Natural killer cell (primary cell): ENCODE measurements around the gene CCNJL. TPM values are rescaled to one million over a fixed set of nuclear protein-coding genes. Genes with fewer than 3 reads are reported as not detected.

Source experiments
- ATAC-seq, 3 donors: fragments of 150-1000 bp in 2 of 3; fragments of 200-7000 bp in 1 of 3; cut with Tn5 transposase; 1 replicate in 1 of 3; 2 replicates in 2 of 3; pipeline ENCODE4 v1.10.0; 2021; ENCODE audit warnings: mild to moderate bottlenecking in 2 of 3, moderate library complexity in 2 of 3
- DNase-seq, 2 donors: peaks; one replicate each; pipeline versions ENCODE4 v3.0.0 to v3.0.0-alpha.2; 2013 to 2021; ENCODE audit warnings: mixed read lengths in 1 of 2
- H3K27ac ChIP-seq: one replicate; pipeline ENCODE4 v1.5.1; 2013; ENCODE audit warnings: mild to moderate bottlenecking, low read length
- H3K27me3 ChIP-seq: one replicate; pipeline ENCODE4 v1.6.1; 2013; ENCODE audit warnings: low read length; ENCODE audit not compliant: control insufficient read depth, insufficient read depth
- H3K36me3 ChIP-seq: one replicate; pipeline ENCODE4 v1.6.1; 2013; ENCODE audit warnings: low read length; ENCODE audit not compliant: control insufficient read depth, insufficient read depth
- H3K4me1 ChIP-seq: one replicate; pipeline ENCODE4 v1.6.1; 2013; ENCODE audit warnings: low read length; ENCODE audit not compliant: control insufficient read depth, insufficient read depth
- H3K4me3 ChIP-seq: one replicate; pipeline ENCODE4 v1.5.1; 2013; ENCODE audit warnings: low read length
- H3K9me3 ChIP-seq: one replicate; pipeline ENCODE4 v1.6.1; 2013; ENCODE audit warnings: low read length; ENCODE audit not compliant: control insufficient read depth, insufficient read depth
- H3K27ac Mint-ChIP-seq, 2 donors: one replicate each; pipeline ENCODE4 v1.8.0; 2022; ENCODE audit warnings: mild to moderate bottlenecking in 2 of 2, mixed read lengths in 2 of 2, moderate library complexity in 1 of 2
- H3K27me3 Mint-ChIP-seq, 2 donors: one replicate each; pipeline ENCODE4 v1.8.0; 2022; ENCODE audit warnings: low read depth in 2 of 2, mixed read lengths in 2 of 2
- H3K36me3 Mint-ChIP-seq: one replicate; pipeline ENCODE4 v1.8.0; 2022; ENCODE audit warnings: mixed read lengths
- H3K4me1 Mint-ChIP-seq, 2 donors: one replicate each; pipeline ENCODE4 v1.8.0; 2022; ENCODE audit warnings: mixed read lengths in 2 of 2
- H3K4me3 Mint-ChIP-seq: one replicate; pipeline ENCODE4 v1.8.0; 2022; ENCODE audit warnings: mild to moderate bottlenecking, moderate library complexity, mixed read lengths
- H3K9me3 Mint-ChIP-seq, 2 donors: one replicate each; pipeline ENCODE4 v1.8.0; 2022; ENCODE audit warnings: mixed read lengths in 2 of 2
- CTCF ChIP-seq: fragments of 200-600 bp; IDR thresholded peaks from one replicate; pipeline ENCODE4 v1.8.0; 2022; ENCODE audit warnings: antibody characterized with exemption
- WGBS: methylation state at CpG from one replicate; pipeline ENCODE4 v1.1.7; 2013; ENCODE audit warnings: missing lambda C conversion rate; ENCODE audit not compliant: insufficient coverage; 5-methylcytosine and 5-hydroxymethylcytosine counted together
- intact Hi-C: fragments of 100-400 bp; cut with micrococcal nuclease; formaldehyde crosslinking; loops from one replicate; pipeline ENCODE4 v1.14.2; 2022
- total RNA-seq, 4 donors: library from RNA; stranded (reverse); fragments of 120-200 nt in 1 of 4; gene quantifications; one replicate each; pipeline versions ENCODE4 v1.2.3 to v1.2.4, GENCODE V29; 2013 to 2022

The CCNJL gene
- total RNA-seq, 3 donors from 2014 or later (not counting 1 experiment from before 2014, with no cell fraction given): 19.9 to 32.1 (median 20.7) TPM

- no peaks in the 10 kb centered on the region for H3K9me3 Mint-ChIP-seq
- peak overlapping the region; percentile 86 to 87 for H3K27ac Mint-ChIP-seq
- no peak overlapping the region for H3K27ac ChIP-seq
- ATAC-seq (no peak), DNase-seq (no peak)
- H3K36me3 ChIP-seq: no peaks in the 10 kb centered on the region
- H3K4me3 ChIP-seq: no peak overlapping the region
- no peaks in the 10 kb centered on the region for H3K27me3 Mint-ChIP-seq
- H3K4me1 Mint-ChIP-seq: peaks cover 59 to 74% of the 10 kb centered on the region in 2 donors
- H3K4me3 Mint-ChIP-seq: peak overlapping the region; percentile 75
- H3K9me3 ChIP-seq: no peaks in the 10 kb centered on the region
- no peaks in the 10 kb centered on the region for H3K27me3 ChIP-seq
- TF ChIP-seq CTCF: no peak
- H3K36me3 Mint-ChIP-seq: no peaks in the 10 kb centered on the region
- H3K4me1 ChIP-seq: peaks cover 79% of the 10 kb centered on the region
- WGBS: 73% methylated on average over 3 of the region's 3 CpGs
- intact Hi-C loops: loop anchor here (5.0 kb wide), 1 partner anchor 132 kb away; the partner anchor contains the start of gene PTTG1
Observed at GRCh38 chr5:160290751-160291150, 21.6 kb downstream of the CCNJL start.

GRCh38 chr5:160289721-160290120 lies 22.6 kb downstream of the CCNJL start:
- Histone ChIP-seq H3K4me3 (no peak overlapping the region), H3K36me3 (no peaks in the 10 kb centered on the region), H3K9me3 (no peaks in the 10 kb centered on the region), H3K27ac (peak overlapping the region; percentile 62), H3K27me3 (no peaks in the 10 kb centered on the region), H3K4me1 (peaks cover 74% of the 10 kb centered on the region)
- peak; percentile 5 to 27 for DNase-seq
- Mint-ChIP-seq H3K9me3 (no peaks in the 10 kb centered on the region), H3K4me1 (peaks cover 55 to 72% of the 10 kb centered on the region in 2 donors), H3K27me3 (no peaks in the 10 kb centered on the region), H3K27ac (peak overlapping the region; percentile 86 to 87), H3K36me3 (no peaks in the 10 kb centered on the region), H3K4me3 (peak overlapping the region; percentile 73)
- 35% methylated on average over 7 of the region's 7 CpGs for WGBS
- TF ChIP-seq CTCF: no peak
- ATAC-seq: peak; percentile 50 to 62 (median 55)
- intact Hi-C loops: loop anchor here (5.0 kb wide), 1 partner anchor 133 kb away; the partner anchor contains the start of gene PTTG1

GRCh38 chr5:160289356-160289651 lies 23.1 kb downstream of the CCNJL start:
- H3K9me3 ChIP-seq: no peaks in the 10 kb centered on the region
- peak overlapping the region; percentile 62 for H3K27ac ChIP-seq
- Mint-ChIP-seq H3K9me3 (no peaks in the 10 kb centered on the region), H3K27me3 (no peaks in the 10 kb centered on the region), H3K4me3 (peak overlapping the region; percentile 73), H3K4me1 (peaks cover 54 to 68% of the 10 kb centered on the region in 2 donors), H3K36me3 (no peaks in the 10 kb centered on the region), H3K27ac (peak overlapping the region; percentile 86 to 87)
- H3K27me3 ChIP-seq: no peaks in the 10 kb centered on the region
- ATAC-seq (peak in 2 of 3 donors; percentile 11 to 33), DNase-seq (peak in 1 of 2 donors; percentile 7)
- WGBS: 24% methylated on average over 2 of the region's 2 CpGs
- TF ChIP-seq CTCF: no peak
- no peak overlapping the region for H3K4me3 ChIP-seq
- intact Hi-C loops: no loop called here
- no peaks in the 10 kb centered on the region for H3K36me3 ChIP-seq
- H3K4me1 ChIP-seq: peaks cover 70% of the 10 kb centered on the region

- intact Hi-C loops: no loop called here
- H3K9me3 Mint-ChIP-seq: no peaks in the 10 kb centered on the region
- H3K27me3 Mint-ChIP-seq: no peaks in the 10 kb centered on the region
- H3K4me3 Mint-ChIP-seq: no peak overlapping the region
- no peak for TF ChIP-seq CTCF
- no peak overlapping the region for H3K4me3 ChIP-seq
- H3K4me1 Mint-ChIP-seq: peaks cover 45 to 51% of the 10 kb centered on the region in 2 donors
- WGBS: 88% methylated on average over 7 of the region's 8 CpGs
- DNase-seq (no peak), ATAC-seq (no peak)
- H3K9me3 ChIP-seq: no peaks in the 10 kb centered on the region
- H3K27me3 ChIP-seq: no peaks in the 10 kb centered on the region
- no peak overlapping the region for H3K27ac ChIP-seq
- H3K27ac Mint-ChIP-seq: peak overlapping the region in 1 of 2 donors; percentile 39
- no peaks in the 10 kb centered on the region for H3K36me3 Mint-ChIP-seq
- H3K4me1 ChIP-seq: peaks cover 55% of the 10 kb centered on the region
- no peaks in the 10 kb centered on the region for H3K36me3 ChIP-seq
Observed at GRCh38 chr5:160287378-160288051, 24.8 kb downstream of the CCNJL start.
